Measurements from ENCODE around the gene C4B.
"Not testable (repeated sequence)": the region's sequence is repeated elsewhere in the genome, so short reads cannot be mapped to it uniquely, and the experiment has no call there.

Gene C4B

GRCh38 chr6:32014547-32014946, at the start of gene C4B:
C4B (plus strand) TSS chr6:32014795; CDS start chr6:32014846, 51 bp downstream.
- not testable (repeated sequence) for DNase-seq

GRCh38 chr6:31965700-31966099, 48.9 kb upstream of the C4B start:
- DNase-seq: no peak

- no peak for DNase-seq
Measured at GRCh38 chr6:31966506-31966905, 48.1 kb upstream of the C4B start.

- DNase-seq: no peak
Measured at GRCh38 chr6:31966997-31967925, 47.3 kb upstream of the C4B start.

- no peak for DNase-seq
Measured at GRCh38 chr6:31967926-31968320, 46.7 kb upstream of the C4B start.

GRCh38 chr6:31968326-31968725, 46.3 kb upstream of the C4B start:
- no peak for DNase-seq

- no peak for DNase-seq
Measured at GRCh38 chr6:31968791-31969711, 45.5 kb upstream of the C4B start.

GRCh38 chr6:31969712-31970603, 44.6 kb upstream of the C4B start:
- no peak for DNase-seq

GRCh38 chr6:31970604-31971271, 43.9 kb upstream of the C4B start:
- no peak for DNase-seq

GRCh38 chr6:31971279-31971992, 43.2 kb upstream of the C4B start:
- DNase-seq: no peak

- peak; percentile 98 to 99 for DNase-seq
Measured at GRCh38 chr6:31971993-31972708, 42.4 kb upstream of the C4B start, which contains the start of gene DXO. DXO (minus strand) TSS chr6:31972138; CDS start chr6:31971675, 463 bp downstream.

GRCh38 chr6:31972709-31973350, 41.8 kb upstream of the C4B start:
- DNase-seq: no peak

- not testable (repeated sequence) for DNase-seq
Measured at GRCh38 chr6:31976065-31976464, 38.5 kb upstream of the C4B start.

- no peak for DNase-seq
Measured at GRCh38 chr6:31977816-31978431, 36.7 kb upstream of the C4B start.

GRCh38 chr6:31978831-31979230, 35.8 kb upstream of the C4B start:
- no peak for DNase-seq

GRCh38 chr6:31979238-31979898, 35.2 kb upstream of the C4B start:
- no peak for DNase-seq

GRCh38 chr6:31980195-31980876, 34.3 kb upstream of the C4B start:
- not testable (repeated sequence) for DNase-seq

- not testable (repeated sequence) for DNase-seq
Measured at GRCh38 chr6:31980998-31981397, 33.6 kb upstream of the C4B start.

All from AML-193 (cell line).